Lower leg skin (tissue), 3 donors: ENCODE results near the gene ARHGAP1.

Source experiments
- POLR2A ChIP-seq, 2 donors: fragments of 450-650 bp; IDR thresholded peaks; one replicate each; pipeline ENCODE4 v1.6.1; 2016 to 2017; ENCODE audit warnings: antibody characterized with exemption in 2 of 2, mild to moderate bottlenecking in 1 of 2, moderate library complexity in 1 of 2
- TF ChIP-seq, protein P1 (sequence below), 3 donors: fragments of 450-650 bp; IDR thresholded peaks; one replicate each; pipeline ENCODE4 v1.5.1; 2016; ENCODE audit warnings: antibody characterized with exemption in 3 of 3, mild to moderate bottlenecking in 3 of 3, moderate library complexity in 2 of 3

DNA sequence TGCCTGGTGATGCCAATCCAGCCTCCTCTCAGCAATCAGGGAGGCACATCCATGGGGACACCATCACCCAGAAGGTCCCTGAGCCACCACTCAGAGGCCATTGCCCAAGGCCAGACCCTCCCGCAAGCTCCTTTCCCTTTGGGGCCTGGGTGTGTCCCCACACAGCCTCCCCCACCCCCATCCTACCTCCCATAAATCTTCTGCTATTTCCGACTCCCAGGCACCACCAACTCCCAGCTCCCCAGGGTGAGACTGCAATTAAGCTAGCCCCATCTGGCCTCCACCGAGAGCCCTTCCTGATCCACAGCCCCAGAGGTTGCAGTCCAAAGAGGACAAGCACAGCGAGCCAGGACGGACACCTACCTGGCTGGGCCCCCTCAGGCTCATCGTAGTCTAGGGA lies 6.3 kb downstream of the ARHGAP1 start:
- TF ChIP-seq, protein P1, sequence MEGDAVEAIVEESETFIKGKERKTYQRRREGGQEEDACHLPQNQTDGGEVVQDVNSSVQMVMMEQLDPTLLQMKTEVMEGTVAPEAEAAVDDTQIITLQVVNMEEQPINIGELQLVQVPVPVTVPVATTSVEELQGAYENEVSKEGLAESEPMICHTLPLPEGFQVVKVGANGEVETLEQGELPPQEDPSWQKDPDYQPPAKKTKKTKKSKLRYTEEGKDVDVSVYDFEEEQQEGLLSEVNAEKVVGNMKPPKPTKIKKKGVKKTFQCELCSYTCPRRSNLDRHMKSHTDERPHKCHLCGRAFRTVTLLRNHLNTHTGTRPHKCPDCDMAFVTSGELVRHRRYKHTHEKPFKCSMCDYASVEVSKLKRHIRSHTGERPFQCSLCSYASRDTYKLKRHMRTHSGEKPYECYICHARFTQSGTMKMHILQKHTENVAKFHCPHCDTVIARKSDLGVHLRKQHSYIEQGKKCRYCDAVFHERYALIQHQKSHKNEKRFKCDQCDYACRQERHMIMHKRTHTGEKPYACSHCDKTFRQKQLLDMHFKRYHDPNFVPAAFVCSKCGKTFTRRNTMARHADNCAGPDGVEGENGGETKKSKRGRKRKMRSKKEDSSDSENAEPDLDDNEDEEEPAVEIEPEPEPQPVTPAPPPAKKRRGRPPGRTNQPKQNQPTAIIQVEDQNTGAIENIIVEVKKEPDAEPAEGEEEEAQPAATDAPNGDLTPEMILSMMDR (IDR thresholded peaks at IDR 0.05), result no peak
- TF ChIP-seq POLR2A (IDR thresholded peaks at IDR 0.05), result no peak
